ENCODE results near the gene DNPH1. TPM values are rescaled to one million over a fixed set of nuclear protein-coding genes. Genes with fewer than 3 reads are reported as not detected.
A peak's percentile ranks its signal among the peaks of the same experiment; 100 is the strongest.

The DNPH1 gene
- total RNA-seq, 1 donor from 2014 or later, result 31.3 TPM

DNA sequence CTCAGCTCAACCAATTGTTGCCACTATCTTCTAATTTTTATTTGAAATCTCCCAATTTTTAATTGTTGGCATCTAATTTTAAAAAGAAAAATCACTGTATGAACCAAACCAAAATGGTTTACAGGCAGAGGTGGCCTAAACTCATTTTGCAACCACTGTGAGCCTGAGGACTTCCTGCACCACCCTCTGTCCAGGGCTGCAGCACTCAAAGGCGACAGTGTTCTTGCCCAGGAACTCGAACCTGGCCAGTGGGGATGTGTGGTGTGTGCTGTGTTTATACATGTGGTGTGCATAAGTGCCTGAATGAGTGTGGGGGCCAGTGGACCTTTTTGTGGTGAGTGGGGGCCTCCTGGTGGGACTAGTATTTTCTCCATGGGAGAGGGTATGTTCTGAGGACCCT lies 44.4 kb upstream of the DNPH1 start:
- Histone ChIP-seq H3K27me3 (ENCODE audit: control insufficient read depth in 3 of 3, insufficient read depth in 3 of 3, low read length in 3 of 3) (peaks cover 33 to 68% (median 39%) of the 10 kb centered on the region in 3 donors), H3K36me3 (ENCODE audit: control insufficient read depth in 3 of 3, insufficient read depth in 3 of 3, low read length in 3 of 3) (no peaks in the 10 kb centered on the region), H3K9ac (ENCODE audit: low read depth in 1 of 3, low read length in 3 of 3) (no peak overlapping the region), H3K27ac (ENCODE audit: low read depth, low read length) (no peak overlapping the region), H3K9me3 (ENCODE audit: control insufficient read depth in 3 of 3, low read length in 3 of 3) (no peaks in the 10 kb centered on the region), H3K4me1 (ENCODE audit: control insufficient read depth in 3 of 3, insufficient read depth in 3 of 3, low read length in 3 of 3) (peaks cover 0 to 17% (median 10%) of the 10 kb centered on the region in 3 donors), H3K4me3 (ENCODE audit: low read length in 3 of 3) (no peak overlapping the region)

DNA sequence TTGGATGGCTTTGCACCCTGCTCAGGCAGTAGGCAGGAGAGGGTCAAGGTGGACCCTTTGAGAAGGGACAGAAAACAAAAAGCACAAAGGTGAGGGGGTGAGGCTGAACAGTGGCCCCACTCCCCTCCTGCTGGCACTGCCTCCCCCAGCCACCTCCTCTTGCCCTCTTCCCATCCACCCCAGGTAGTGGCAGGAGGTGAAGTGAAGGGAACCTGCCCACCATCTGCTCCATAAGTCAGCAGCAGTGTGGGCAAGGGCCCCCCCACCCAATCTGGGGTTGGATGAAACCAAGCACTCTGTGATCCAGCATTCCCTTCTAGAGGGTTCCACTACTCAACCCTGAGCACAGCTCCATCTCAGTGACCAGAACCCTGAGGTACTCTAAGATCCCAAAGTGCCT lies 42.7 kb upstream of the DNPH1 start:
- Histone ChIP-seq H3K36me3 (ENCODE audit: control insufficient read depth in 3 of 3, insufficient read depth in 3 of 3, low read length in 3 of 3) (no peaks in the 10 kb centered on the region), H3K9ac (ENCODE audit: low read depth in 1 of 3, low read length in 3 of 3) (no peak overlapping the region), H3K4me3 (ENCODE audit: low read length in 3 of 3) (no peak overlapping the region), H3K27ac (ENCODE audit: low read depth, low read length) (no peak overlapping the region), H3K9me3 (ENCODE audit: control insufficient read depth in 3 of 3, low read length in 3 of 3) (no peaks in the 10 kb centered on the region), H3K4me1 (ENCODE audit: control insufficient read depth in 3 of 3, insufficient read depth in 3 of 3, low read length in 3 of 3) (peaks cover 5 to 26% (median 13%) of the 10 kb centered on the region in 3 donors), H3K27me3 (ENCODE audit: control insufficient read depth in 3 of 3, insufficient read depth in 3 of 3, low read length in 3 of 3) (peaks cover 33 to 64% (median 38%) of the 10 kb centered on the region in 3 donors)

DNA sequence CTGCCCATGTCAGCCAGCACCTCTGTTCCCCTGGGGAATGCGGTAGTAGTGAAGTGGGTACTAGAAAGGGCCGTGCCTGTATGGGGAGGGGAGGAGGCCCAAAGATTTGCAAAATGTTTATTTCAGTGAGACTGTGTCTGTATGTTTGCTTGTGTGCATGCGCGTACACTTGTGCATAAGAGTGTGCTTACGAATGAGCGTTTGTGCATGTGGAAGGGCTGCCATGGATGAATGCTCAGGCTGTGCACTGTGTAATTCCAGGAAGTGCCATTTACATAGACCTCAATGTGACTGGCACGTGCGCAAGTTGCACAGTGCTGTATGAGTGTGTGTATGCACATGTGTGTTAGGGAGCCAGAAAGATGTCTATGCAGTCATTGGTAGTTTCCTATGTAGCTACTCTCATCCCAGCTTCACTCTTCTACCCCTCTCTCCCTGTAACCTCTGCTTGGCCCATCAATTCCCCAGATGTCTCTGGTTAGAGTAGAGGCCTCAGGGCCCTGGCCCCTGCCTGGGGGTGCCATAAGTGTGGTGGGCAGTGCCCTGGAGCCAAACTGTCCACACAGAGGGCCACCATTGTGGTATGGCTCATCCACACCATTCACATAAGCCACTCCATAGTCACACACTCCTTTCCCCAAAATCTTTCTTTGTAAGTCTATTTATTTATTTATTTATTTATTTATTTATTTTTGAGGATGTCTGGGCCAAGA lies 42.0 kb upstream of the DNPH1 start:
- peaks cover 5 to 26% (median 13%) of the 10 kb centered on the region in 3 donors for H3K4me1 ChIP-seq (ENCODE audit: control insufficient read depth in 3 of 3, insufficient read depth in 3 of 3, low read length in 3 of 3)
- H3K27ac ChIP-seq (ENCODE audit: low read depth, low read length), result no peak overlapping the region
- no peak overlapping the region for H3K9ac ChIP-seq (ENCODE audit: low read depth in 1 of 3, low read length in 3 of 3)
- no peaks in the 10 kb centered on the region for H3K36me3 ChIP-seq (ENCODE audit: control insufficient read depth in 3 of 3, insufficient read depth in 3 of 3, low read length in 3 of 3)
- H3K9me3 ChIP-seq (ENCODE audit: control insufficient read depth in 3 of 3, low read length in 3 of 3), result no peaks in the 10 kb centered on the region
- no peak overlapping the region for H3K4me3 ChIP-seq (ENCODE audit: low read length in 3 of 3)
- peaks cover 26 to 58% (median 32%) of the 10 kb centered on the region in 3 donors for H3K27me3 ChIP-seq (ENCODE audit: control insufficient read depth in 3 of 3, insufficient read depth in 3 of 3, low read length in 3 of 3)

DNA sequence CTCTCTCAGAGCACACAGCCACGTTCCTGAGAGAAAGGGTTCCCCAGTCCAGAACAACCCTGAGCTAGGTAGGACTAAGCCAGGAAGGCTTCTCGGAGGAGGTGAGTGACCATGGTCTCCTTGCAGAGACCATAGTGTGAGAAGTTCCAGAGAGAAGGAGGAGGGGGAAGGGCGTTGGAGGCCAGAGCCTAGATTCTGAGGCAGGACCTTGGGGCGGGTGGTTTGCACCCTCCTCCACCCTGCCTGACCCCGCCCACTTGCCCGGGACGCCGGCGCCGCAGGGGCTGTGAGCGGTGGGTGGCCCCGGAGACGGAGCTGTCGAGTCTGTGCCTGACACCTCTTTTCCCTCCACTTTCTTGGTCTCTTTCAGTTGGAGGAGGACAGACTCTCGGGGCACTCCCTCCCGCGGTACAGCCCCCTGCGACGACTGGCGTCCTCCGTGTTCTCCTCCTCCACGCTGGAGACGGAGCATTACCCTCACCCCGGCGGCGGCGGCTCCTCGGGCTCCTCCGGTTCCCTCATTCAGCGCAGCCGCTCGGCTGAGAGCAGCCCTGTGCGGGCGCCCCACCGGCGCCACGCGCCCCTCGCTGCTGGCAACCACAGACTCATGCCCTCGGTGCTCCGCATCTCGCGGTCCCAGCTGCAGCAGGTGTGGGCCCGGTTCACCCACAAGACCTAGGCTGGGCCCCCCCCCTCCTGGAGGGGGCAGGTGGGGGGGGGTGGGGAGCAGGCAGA lies 40.2 kb upstream of the DNPH1 start:
- Histone ChIP-seq H3K27ac (ENCODE audit: low read depth, low read length) (no peak overlapping the region), H3K4me3 (ENCODE audit: low read length in 3 of 3) (peak overlapping the region; percentile 46 to 59 (median 52))

DNA sequence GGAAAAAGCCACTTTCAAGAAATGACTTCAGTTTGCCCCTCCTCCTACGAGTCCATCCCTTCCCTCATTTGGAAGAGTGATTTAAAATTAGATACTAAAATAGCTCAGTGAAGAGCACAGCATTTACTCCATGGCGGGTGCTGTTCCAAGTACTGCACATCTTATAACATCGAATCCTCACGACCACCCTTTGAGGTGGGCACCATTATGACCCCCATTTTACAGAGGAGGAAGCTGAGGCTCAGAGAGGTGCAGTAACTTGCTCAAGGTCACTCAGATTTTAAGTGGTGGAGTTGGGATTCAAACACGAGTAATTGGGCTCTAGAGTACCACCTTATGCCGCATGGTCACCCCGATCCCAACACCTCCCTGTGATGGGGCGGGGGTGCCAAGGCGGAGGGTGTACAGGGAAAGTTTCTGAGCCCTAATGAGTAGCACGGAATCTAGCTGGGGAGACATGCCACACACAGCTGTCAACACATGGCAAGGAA lies 39.5 kb upstream of the DNPH1 start:
- Histone ChIP-seq H3K9ac (ENCODE audit: low read depth in 1 of 3, low read length in 3 of 3) (peak overlapping the region in 1 of 3 donors; percentile 33), H3K27me3 (ENCODE audit: control insufficient read depth in 3 of 3, insufficient read depth in 3 of 3, low read length in 3 of 3) (peaks cover 9 to 42% (median 16%) of the 10 kb centered on the region in 3 donors), H3K27ac (ENCODE audit: low read depth, low read length) (peak overlapping the region; percentile 62), H3K4me3 (ENCODE audit: low read length in 3 of 3) (peak overlapping the region; percentile 46 to 59 (median 52)), H3K36me3 (ENCODE audit: control insufficient read depth in 3 of 3, insufficient read depth in 3 of 3, low read length in 3 of 3) (no peaks in the 10 kb centered on the region), H3K4me1 (ENCODE audit: control insufficient read depth in 3 of 3, insufficient read depth in 3 of 3, low read length in 3 of 3) (peaks cover 5 to 23% (median 10%) of the 10 kb centered on the region in 3 donors), H3K9me3 (ENCODE audit: control insufficient read depth in 3 of 3, low read length in 3 of 3) (no peaks in the 10 kb centered on the region)

More for the DNA sequence above, 40.2 kb upstream of the DNPH1 start:
- H3K36me3 ChIP-seq (ENCODE audit: control insufficient read depth in 3 of 3, insufficient read depth in 3 of 3, low read length in 3 of 3), result no peaks in the 10 kb centered on the region
- H3K27me3 ChIP-seq (ENCODE audit: control insufficient read depth in 3 of 3, insufficient read depth in 3 of 3, low read length in 3 of 3), result peaks cover 14 to 48% (median 23%) of the 10 kb centered on the region in 3 donors
- H3K9me3 ChIP-seq (ENCODE audit: control insufficient read depth in 3 of 3, low read length in 3 of 3), result no peaks in the 10 kb centered on the region
- peaks cover 5 to 23% (median 10%) of the 10 kb centered on the region in 3 donors for H3K4me1 ChIP-seq (ENCODE audit: control insufficient read depth in 3 of 3, insufficient read depth in 3 of 3, low read length in 3 of 3)
- peak overlapping the region in 1 of 3 donors; percentile 25 for H3K9ac ChIP-seq (ENCODE audit: low read depth in 1 of 3, low read length in 3 of 3)

DNA sequence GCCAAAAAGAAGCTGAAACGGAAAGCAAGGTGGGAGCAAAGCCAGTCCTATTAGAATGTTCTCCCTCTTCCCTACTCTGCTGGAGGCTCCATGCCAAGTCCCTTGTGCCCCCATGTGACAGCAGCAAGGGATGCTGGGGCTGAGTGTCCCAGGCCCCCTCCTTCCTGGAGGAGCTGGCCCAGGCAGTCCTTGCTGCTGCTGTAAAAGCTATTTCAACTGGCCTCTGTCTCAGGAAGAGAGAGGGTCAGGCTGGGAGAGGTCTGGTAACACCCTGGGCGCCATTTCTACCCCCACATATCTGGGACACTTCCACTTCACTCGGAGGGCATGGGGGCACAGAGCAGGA lies 39.0 kb upstream of the DNPH1 start:
- Histone ChIP-seq H3K27ac (ENCODE audit: low read depth, low read length) (peak overlapping the region; percentile 62), H3K36me3 (ENCODE audit: control insufficient read depth in 3 of 3, insufficient read depth in 3 of 3, low read length in 3 of 3) (no peaks in the 10 kb centered on the region), H3K9me3 (ENCODE audit: control insufficient read depth in 3 of 3, low read length in 3 of 3) (no peaks in the 10 kb centered on the region), H3K4me1 (ENCODE audit: control insufficient read depth in 3 of 3, insufficient read depth in 3 of 3, low read length in 3 of 3) (peaks cover 5 to 23% (median 10%) of the 10 kb centered on the region in 3 donors), H3K4me3 (ENCODE audit: low read length in 3 of 3) (no peak overlapping the region), H3K27me3 (ENCODE audit: control insufficient read depth in 3 of 3, insufficient read depth in 3 of 3, low read length in 3 of 3) (peaks cover 9 to 37% (median 14%) of the 10 kb centered on the region in 3 donors), H3K9ac (ENCODE audit: low read depth in 1 of 3, low read length in 3 of 3) (peak overlapping the region in 1 of 3 donors; percentile 33)

DNA sequence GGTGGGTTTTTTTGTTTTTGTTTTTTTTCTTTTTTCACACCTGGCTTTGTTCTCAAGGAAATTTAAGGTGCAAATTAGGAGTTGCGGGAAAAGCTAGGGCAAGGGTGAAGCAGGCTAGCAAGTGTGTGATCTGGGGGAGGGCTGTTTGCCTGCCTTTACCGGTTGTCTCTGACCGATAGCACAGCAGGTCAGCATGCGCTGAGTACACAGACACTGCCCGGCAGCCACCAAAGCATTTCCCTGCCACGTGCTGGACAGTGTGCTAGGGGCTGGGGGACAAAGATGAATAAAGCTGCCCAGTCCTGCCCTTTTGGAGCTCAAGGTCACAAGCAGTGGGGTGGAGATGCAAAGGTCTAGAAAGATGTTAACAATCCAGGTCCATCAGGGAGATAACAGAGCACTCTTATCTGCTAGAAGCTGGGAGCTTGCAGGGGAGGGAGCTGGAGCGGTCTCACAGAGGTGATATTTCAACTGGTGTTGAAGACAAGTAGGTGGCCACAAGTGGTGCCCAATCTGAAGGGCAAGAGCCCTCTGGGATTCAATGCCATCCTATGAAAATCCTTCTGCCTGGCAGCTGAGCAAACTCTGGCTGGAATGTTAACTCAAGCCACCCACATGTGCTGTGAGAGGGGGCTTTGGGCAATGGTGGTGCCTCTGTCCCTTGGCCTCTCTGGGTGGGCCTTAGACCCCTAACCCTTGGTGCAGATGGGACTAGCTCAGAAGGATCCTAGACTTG lies 38.5 kb upstream of the DNPH1 start:
- no peaks in the 10 kb centered on the region for H3K9me3 ChIP-seq (ENCODE audit: control insufficient read depth in 3 of 3, low read length in 3 of 3)
- H3K27me3 ChIP-seq (ENCODE audit: control insufficient read depth in 3 of 3, insufficient read depth in 3 of 3, low read length in 3 of 3), result peaks cover 9 to 34% (median 14%) of the 10 kb centered on the region in 3 donors
- no peaks in the 10 kb centered on the region for H3K36me3 ChIP-seq (ENCODE audit: control insufficient read depth in 3 of 3, insufficient read depth in 3 of 3, low read length in 3 of 3)
- H3K27ac ChIP-seq (ENCODE audit: low read depth, low read length), result peak overlapping the region; percentile 62
- H3K9ac ChIP-seq (ENCODE audit: low read depth in 1 of 3, low read length in 3 of 3), result no peak overlapping the region
- peaks cover 5 to 23% (median 10%) of the 10 kb centered on the region in 3 donors for H3K4me1 ChIP-seq (ENCODE audit: control insufficient read depth in 3 of 3, insufficient read depth in 3 of 3, low read length in 3 of 3)
- no peak overlapping the region for H3K4me3 ChIP-seq (ENCODE audit: low read length in 3 of 3)

DNA sequence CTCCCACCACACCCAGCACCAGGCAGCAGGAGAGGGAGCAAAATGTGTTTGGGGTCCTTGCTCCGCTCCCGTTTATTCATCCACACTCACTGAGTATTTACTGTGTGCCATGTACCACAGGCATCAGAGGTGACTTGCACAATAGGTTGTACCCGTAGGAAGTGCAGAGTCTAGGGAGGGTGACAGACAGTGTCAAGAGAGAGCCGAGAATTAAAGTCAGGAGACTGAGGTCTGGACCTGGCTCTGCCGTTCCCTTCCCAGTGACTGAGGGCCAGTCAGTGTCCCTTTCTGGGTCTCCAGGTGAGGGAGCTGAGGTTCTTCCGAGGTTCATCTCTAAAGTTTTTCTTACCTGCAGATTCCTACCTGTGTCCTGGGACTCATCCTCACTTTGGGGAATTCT lies 36.3 kb upstream of the DNPH1 start:
- Histone ChIP-seq H3K36me3 (ENCODE audit: control insufficient read depth in 3 of 3, insufficient read depth in 3 of 3, low read length in 3 of 3) (no peaks in the 10 kb centered on the region), H3K9me3 (ENCODE audit: control insufficient read depth in 3 of 3, low read length in 3 of 3) (no peaks in the 10 kb centered on the region), H3K27ac (ENCODE audit: low read depth, low read length) (no peak overlapping the region), H3K4me3 (ENCODE audit: low read length in 3 of 3) (no peak overlapping the region), H3K27me3 (ENCODE audit: control insufficient read depth in 3 of 3, insufficient read depth in 3 of 3, low read length in 3 of 3) (peaks cover 0 to 20% (median 7%) of the 10 kb centered on the region in 3 donors), H3K4me1 (ENCODE audit: control insufficient read depth in 3 of 3, insufficient read depth in 3 of 3, low read length in 3 of 3) (peaks cover 5 to 23% (median 10%) of the 10 kb centered on the region in 3 donors), H3K9ac (ENCODE audit: low read depth in 1 of 3, low read length in 3 of 3) (no peak overlapping the region)

DNA sequence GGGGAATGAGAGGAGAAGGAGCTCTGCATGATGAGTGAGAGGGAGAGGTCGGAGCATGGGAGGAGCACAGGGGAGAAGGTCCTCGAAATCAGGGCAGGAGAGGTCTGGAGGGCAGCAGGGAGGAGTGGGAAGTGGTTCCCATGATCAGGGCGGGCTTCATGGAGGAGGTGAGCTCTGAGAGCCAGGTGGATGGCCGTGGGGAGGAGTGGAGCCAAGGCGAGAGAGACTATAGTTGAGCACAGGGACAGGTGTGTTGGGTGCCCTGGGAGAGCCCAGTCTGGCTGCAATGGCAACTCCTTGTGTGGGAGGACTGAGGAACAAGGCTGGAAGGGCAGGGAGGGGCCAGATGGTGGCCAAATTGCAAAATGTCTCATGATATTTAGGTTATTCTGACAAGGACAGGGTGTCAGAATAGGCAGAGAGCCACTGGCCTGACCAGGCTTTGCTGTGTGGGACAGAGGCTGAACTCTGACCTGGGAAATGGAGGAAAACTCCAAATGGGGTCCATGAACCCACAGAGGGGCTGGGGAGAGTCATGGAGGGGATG lies 35.4 kb upstream of the DNPH1 start:
- no peak overlapping the region for H3K9ac ChIP-seq (ENCODE audit: low read depth in 1 of 3, low read length in 3 of 3)
- no peak overlapping the region for H3K27ac ChIP-seq (ENCODE audit: low read depth, low read length)
- peaks cover 5 to 19% (median 10%) of the 10 kb centered on the region in 3 donors for H3K4me1 ChIP-seq (ENCODE audit: control insufficient read depth in 3 of 3, insufficient read depth in 3 of 3, low read length in 3 of 3)
- no peak overlapping the region for H3K4me3 ChIP-seq (ENCODE audit: low read length in 3 of 3)
- H3K9me3 ChIP-seq (ENCODE audit: control insufficient read depth in 3 of 3, low read length in 3 of 3), result no peaks in the 10 kb centered on the region
- H3K27me3 ChIP-seq (ENCODE audit: control insufficient read depth in 3 of 3, insufficient read depth in 3 of 3, low read length in 3 of 3), result peaks cover 0 to 12% (median 0%) of the 10 kb centered on the region in 3 donors
- no peaks in the 10 kb centered on the region for H3K36me3 ChIP-seq (ENCODE audit: control insufficient read depth in 3 of 3, insufficient read depth in 3 of 3, low read length in 3 of 3)
